Coronary artery (tissue), 2 donors: ENCODE results near the gene XRCC2.

Experiments used
- DNase-seq: peaks from one replicate; pipeline ENCODE4 v3.0.0-alpha.2; 2017; ENCODE audit warnings: low spot score
- H3K27ac ChIP-seq, 2 donors: fragments of 200-600 bp; sonication (generic); one replicate each; pipeline ENCODE4 v1.5.1; 2016 to 2019
- H3K4me3 ChIP-seq: fragments of 200-600 bp; sonication (generic); 2 replicates; pipeline ENCODE4 v1.5.1; 2016; ENCODE audit warnings: mild to moderate bottlenecking, moderate library complexity
- CTCF ChIP-seq: fragments of 200-600 bp; sonication (generic); IDR thresholded peaks from one replicate; pipeline ENCODE4 v1.5.1; 2019; ENCODE audit warnings: antibody characterized with exemption

The XRCC2 gene

GRCh38 chr7:152672626-152673025 lies 3.3 kb downstream of the XRCC2 start:
- Histone ChIP-seq H3K4me3 (no peak overlapping the region), H3K27ac (no peak overlapping the region)
- no peak for DNase-seq
- TF ChIP-seq CTCF = no peak

DNA sequence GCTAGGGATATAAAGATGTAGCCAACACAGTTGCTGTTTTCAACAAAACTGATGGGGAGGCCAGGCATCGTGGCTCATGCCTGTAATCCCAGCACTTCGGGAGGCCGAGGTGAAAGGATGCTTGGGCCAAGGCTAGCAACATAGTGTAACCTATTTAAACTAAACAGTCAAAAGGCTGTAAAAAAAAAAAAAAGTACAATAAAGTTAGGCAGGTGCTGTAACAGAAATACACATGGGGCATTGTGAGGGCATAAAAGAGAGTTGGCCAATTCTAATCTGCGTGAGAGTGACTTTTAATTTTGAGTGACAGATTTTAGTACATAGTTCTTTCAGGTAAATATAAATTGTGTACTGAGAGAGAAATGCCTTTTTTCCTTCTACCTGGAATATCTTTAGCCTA lies 6.2 kb downstream of the XRCC2 start:
- Histone ChIP-seq H3K4me3 (no peak overlapping the region), H3K27ac (no peak overlapping the region)
- no peak for DNase-seq
- TF ChIP-seq CTCF = no peak

- TF ChIP-seq CTCF = no peak
- Histone ChIP-seq H3K4me3 (no peak overlapping the region), H3K27ac (no peak overlapping the region)
- no peak for DNase-seq
Measured at GRCh38 chr7:152668975-152669374, 7.0 kb downstream of the XRCC2 start.

DNA sequence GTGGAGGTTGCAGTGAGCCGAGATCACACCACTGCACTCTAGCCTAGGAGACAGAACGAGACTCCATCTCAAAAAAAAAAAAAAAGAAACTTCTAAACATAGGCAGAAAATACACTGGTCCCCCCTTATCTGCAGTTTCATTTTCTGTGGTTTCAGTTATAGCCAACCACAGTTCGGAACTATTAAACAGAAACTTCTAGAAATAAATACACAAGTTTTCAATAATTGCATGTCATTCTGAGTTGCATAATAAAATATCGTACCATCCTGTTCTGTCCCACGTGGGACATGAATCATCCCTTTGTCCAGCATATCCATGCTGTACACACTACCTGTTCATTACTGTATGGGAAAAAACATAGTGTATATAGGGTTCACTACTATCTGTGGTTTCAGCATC lies 8.0 kb downstream of the XRCC2 start:
- Histone ChIP-seq H3K4me3 (no peak overlapping the region), H3K27ac (no peak overlapping the region)
- no peak for TF ChIP-seq CTCF
- no peak for DNase-seq

DNA sequence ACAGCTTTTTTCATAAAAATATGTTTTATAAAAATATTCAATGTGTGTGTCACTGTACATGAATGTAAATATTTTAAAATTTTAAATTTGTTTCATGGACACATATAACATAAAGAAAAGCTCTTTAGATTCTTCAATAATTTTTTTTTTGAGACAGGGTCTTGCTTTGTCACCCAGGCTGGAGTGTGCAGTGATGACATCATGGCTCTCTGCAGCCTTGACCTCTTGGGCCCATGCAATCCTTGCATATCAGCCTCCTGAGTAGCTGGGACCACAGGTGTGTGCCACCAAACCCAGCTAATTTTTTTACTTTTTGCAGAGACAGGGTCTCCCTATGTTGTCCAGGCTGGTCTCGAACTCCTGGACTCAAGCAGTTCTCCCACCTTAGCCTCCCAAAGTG lies 9.9 kb downstream of the XRCC2 start:
- Histone ChIP-seq H3K27ac (no peak overlapping the region), H3K4me3 (no peak overlapping the region)
- no peak for DNase-seq
- TF ChIP-seq CTCF = no peak

- no peak overlapping the region for H3K27ac ChIP-seq
- no peak for DNase-seq
- no peak overlapping the region for H3K4me3 ChIP-seq
- no peak for TF ChIP-seq CTCF
Measured at GRCh38 chr7:152664636-152665035, 11.3 kb downstream of the XRCC2 start.

- Histone ChIP-seq H3K4me3 (no peak overlapping the region), H3K27ac (no peak overlapping the region)
- DNase-seq = no peak
- no peak for TF ChIP-seq CTCF
Measured at GRCh38 chr7:152663931-152664330, 12.0 kb downstream of the XRCC2 start.
